HG03139 (cell line): Measurements from ENCODE around the gene MANSC4.
A peak's percentile ranks its signal among the peaks of the same experiment; 100 is the strongest.

Experiments used
- ATAC-seq: cut with Tn5 transposase; IDR thresholded peaks from one replicate; pipeline ENCODE4 v1.9.1; 2021; ENCODE audit not compliant: unreplicated experiment

MANSC4 gene

GRCh38 chr12:27801630-27802029 lies 21.6 kb upstream of the MANSC4 start:
- ATAC-seq = no peak

GRCh38 chr12:27800819-27801218 lies 20.8 kb upstream of the MANSC4 start:
- ATAC-seq = no peak

- no peak for ATAC-seq
These were observed 17.4 kb upstream of the MANSC4 start for GRCh38 chr12:27797301-27798025.

GRCh38 chr12:27796128-27796527 lies 16.1 kb upstream of the MANSC4 start:
- ATAC-seq = no peak

GRCh38 chr12:27794818-27795584 lies 15.0 kb upstream of the MANSC4 start:
- no peak for ATAC-seq

- no peak for ATAC-seq
These were observed 10.1 kb upstream of the MANSC4 start for GRCh38 chr12:27790179-27790578.

- ATAC-seq = no peak
These were observed 7.5 kb upstream of the MANSC4 start for GRCh38 chr12:27787559-27787958.

GRCh38 chr12:27785882-27786570 lies 6.0 kb upstream of the MANSC4 start:
- no peak for ATAC-seq

GRCh38 chr12:27782481-27782880 lies 2.4 kb upstream of the MANSC4 start:
- ATAC-seq = no peak

- ATAC-seq = no peak
These were observed 1.6 kb upstream of the MANSC4 start for GRCh38 chr12:27781680-27782079.

GRCh38 chr12:27780612-27781408 lies 774 bp upstream of the MANSC4 start:
- ATAC-seq = peak; percentile 32

- ATAC-seq = peak; percentile 9
These were observed 568 bp downstream of the MANSC4 start for GRCh38 chr12:27779416-27779919.

- ATAC-seq = no peak
These were observed 1.8 kb downstream of the MANSC4 start for GRCh38 chr12:27778206-27778605.

- no peak for ATAC-seq
These were observed 2.9 kb downstream of the MANSC4 start for GRCh38 chr12:27777141-27777540.

GRCh38 chr12:27772328-27773049 lies 7.5 kb downstream of the MANSC4 start:
- ATAC-seq = no peak

- ATAC-seq = no peak
These were observed 8.3 kb downstream of the MANSC4 start for GRCh38 chr12:27771481-27772327.

GRCh38 chr12:27769142-27769673 lies 10.8 kb downstream of the MANSC4 start:
- no peak for ATAC-seq

- ATAC-seq = no peak
These were observed 13.4 kb downstream of the MANSC4 start for GRCh38 chr12:27766587-27766986.

GRCh38 chr12:27762757-27763156 lies 17.3 kb downstream of the MANSC4 start:
- no peak for ATAC-seq
